Neural cell (in vitro differentiated cells): ENCODE results near the gene ACOT6.

Experiments used
- CTCF ChIP-seq: fragments of 450-650 bp; IDR thresholded peaks from 2 replicates; pipeline ENCODE4 v1.5.1; 2014; ENCODE audit warnings: antibody characterized with exemption, mild to moderate bottlenecking, moderate library complexity; ENCODE audit not compliant: poor library complexity, severe bottlenecking
- EP300 ChIP-seq: fragments of 450-650 bp; conservative IDR thresholded peaks from 2 replicates; pipeline ENCODE4 v1.6.1; 2014; ENCODE audit warnings: antibody characterized with exemption, mild to moderate bottlenecking, moderate library complexity; ENCODE audit not compliant: poor library complexity, severe bottlenecking
- EZH2 ChIP-seq: fragments of 200-600, 300-800 bp; shearing (Covaris generic), sonication (generic); IDR thresholded peaks from 2 replicates; pipeline ENCODE4 v1.6.1; 2014; ENCODE audit warnings: antibody characterized with exemption, low read length, borderline replicate concordance, mild to moderate bottlenecking; ENCODE audit not compliant: insufficient read depth, poor library complexity, severe bottlenecking
- POLR2AphosphoS5 ChIP-seq: IDR thresholded peaks from 2 replicates; pipeline ENCODE4 v1.6.1; 2012
- TAF1 ChIP-seq: IDR thresholded peaks from 2 replicates; pipeline ENCODE4 v1.6.1; 2012; ENCODE audit warnings: low read depth

- no peak for TF ChIP-seq EZH2
- no peak for TF ChIP-seq CTCF
- no peak for TF ChIP-seq POLR2AphosphoS5
- no peak for TF ChIP-seq TAF1
- no peak for TF ChIP-seq EP300
Measured at GRCh38 chr14:73606271-73606670, 6.0 kb upstream of the ACOT6 start.
